Peyer's patch (tissue), 4 donors: ENCODE results near the gene MTARC2. TPM values are rescaled to one million over a fixed set of nuclear protein-coding genes. Genes with fewer than 3 reads are reported as not detected.

ENCODE experiments used
- DNase-seq, 3 donors: peaks; one replicate each; pipeline ENCODE4 v3.0.0-alpha.2; 2017 to 2019
- H3K27ac ChIP-seq, 4 donors: fragments of 200-600 bp; sonication (generic); one replicate each; pipeline ENCODE4 v1.5.1; 2016 to 2019
- H3K27me3 ChIP-seq, 2 donors: fragments of 200-600 bp; sonication (generic); one replicate each; pipeline ENCODE4 v1.5.1; 2019
- H3K36me3 ChIP-seq, 3 donors: fragments of 200-600 bp; sonication (generic); one replicate each; pipeline ENCODE4 v1.5.1; 2016 to 2019
- H3K4me1 ChIP-seq, 4 donors: fragments of 200-600 bp; sonication (generic); one replicate each; pipeline ENCODE4 v1.5.1; 2016 to 2019
- H3K4me3 ChIP-seq, 4 donors: fragments of 200-600 bp; sonication (generic); 1 replicate in 3 of 4; 2 replicates in 1 of 4; pipeline ENCODE4 v1.5.1; 2016 to 2019; ENCODE audit warnings: mild to moderate bottlenecking in 1 of 4
- H3K9me3 ChIP-seq, 4 donors: fragments of 200-600 bp; sonication (generic); one replicate each; pipeline ENCODE4 v1.5.1; 2016 to 2019; ENCODE audit warnings: mild to moderate bottlenecking in 1 of 4
- POLR2A ChIP-seq, 2 donors: fragments of 450-650 bp; IDR thresholded peaks; one replicate each; pipeline ENCODE4 v1.5.1; 2017; ENCODE audit warnings: antibody characterized with exemption in 2 of 2, mild to moderate bottlenecking in 2 of 2, moderate library complexity in 2 of 2
- total RNA-seq, 4 donors: library from RNA; depleted of rRNA; stranded (reverse); fragments of >200 nt; gene quantifications; one replicate each; pipeline ENCODE4 v1.1.0, GENCODE V29; 2016
- TF ChIP-seq, protein P1 (sequence below), 6 experiments: fragments of 450-650 bp in 4 of 6; fragments of 200-600 bp in 2 of 6; sonication (generic) in 1 of 6; IDR thresholded peaks; one replicate each; pipeline ENCODE4 v1.5.1; 2017 to 2019; ENCODE audit warnings: antibody characterized with exemption in 6 of 6, mild to moderate bottlenecking in 3 of 6, moderate library complexity in 1 of 6

MTARC2 gene
- total RNA-seq, 4 donors from 2014 or later, result 47.9 to 96.0 (median 91.1) TPM

DNA sequence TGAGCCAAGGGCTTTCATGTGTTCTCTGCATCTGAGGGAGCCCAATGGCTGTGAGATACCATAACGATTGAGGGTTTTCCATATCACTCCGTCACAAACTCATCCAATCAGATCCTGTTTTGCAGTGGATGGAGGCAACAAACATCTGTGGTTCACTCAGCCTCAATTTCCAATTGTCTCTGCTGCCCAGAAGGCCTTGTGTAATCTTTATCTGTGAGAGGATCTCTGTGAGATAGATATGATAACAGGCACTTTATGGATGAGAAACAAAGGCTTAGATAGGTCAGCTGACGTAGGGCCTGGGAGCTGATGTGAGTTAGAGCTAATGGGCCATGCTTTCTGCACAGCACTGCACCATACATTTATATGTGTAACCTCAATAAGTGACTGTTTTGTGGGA lies 35.3 kb downstream of the MTARC2 start:
- Histone ChIP-seq H3K27ac (no peak overlapping the region), H3K27me3 (no peaks in the 10 kb centered on the region), H3K4me3 (no peak overlapping the region), H3K36me3 (peaks cover 0 to 34% (median 0%) of the 10 kb centered on the region in 3 donors), H3K4me1 (peaks cover 0 to 9% (median 0%) of the 10 kb centered on the region in 4 donors), H3K9me3 (no peaks in the 10 kb centered on the region)
- TF ChIP-seq, protein P1, sequence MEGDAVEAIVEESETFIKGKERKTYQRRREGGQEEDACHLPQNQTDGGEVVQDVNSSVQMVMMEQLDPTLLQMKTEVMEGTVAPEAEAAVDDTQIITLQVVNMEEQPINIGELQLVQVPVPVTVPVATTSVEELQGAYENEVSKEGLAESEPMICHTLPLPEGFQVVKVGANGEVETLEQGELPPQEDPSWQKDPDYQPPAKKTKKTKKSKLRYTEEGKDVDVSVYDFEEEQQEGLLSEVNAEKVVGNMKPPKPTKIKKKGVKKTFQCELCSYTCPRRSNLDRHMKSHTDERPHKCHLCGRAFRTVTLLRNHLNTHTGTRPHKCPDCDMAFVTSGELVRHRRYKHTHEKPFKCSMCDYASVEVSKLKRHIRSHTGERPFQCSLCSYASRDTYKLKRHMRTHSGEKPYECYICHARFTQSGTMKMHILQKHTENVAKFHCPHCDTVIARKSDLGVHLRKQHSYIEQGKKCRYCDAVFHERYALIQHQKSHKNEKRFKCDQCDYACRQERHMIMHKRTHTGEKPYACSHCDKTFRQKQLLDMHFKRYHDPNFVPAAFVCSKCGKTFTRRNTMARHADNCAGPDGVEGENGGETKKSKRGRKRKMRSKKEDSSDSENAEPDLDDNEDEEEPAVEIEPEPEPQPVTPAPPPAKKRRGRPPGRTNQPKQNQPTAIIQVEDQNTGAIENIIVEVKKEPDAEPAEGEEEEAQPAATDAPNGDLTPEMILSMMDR (IDR thresholded peaks at IDR 0.05), result no peak
- TF ChIP-seq POLR2A (IDR thresholded peaks at IDR 0.05), result no peak
- no peak for DNase-seq

DNA sequence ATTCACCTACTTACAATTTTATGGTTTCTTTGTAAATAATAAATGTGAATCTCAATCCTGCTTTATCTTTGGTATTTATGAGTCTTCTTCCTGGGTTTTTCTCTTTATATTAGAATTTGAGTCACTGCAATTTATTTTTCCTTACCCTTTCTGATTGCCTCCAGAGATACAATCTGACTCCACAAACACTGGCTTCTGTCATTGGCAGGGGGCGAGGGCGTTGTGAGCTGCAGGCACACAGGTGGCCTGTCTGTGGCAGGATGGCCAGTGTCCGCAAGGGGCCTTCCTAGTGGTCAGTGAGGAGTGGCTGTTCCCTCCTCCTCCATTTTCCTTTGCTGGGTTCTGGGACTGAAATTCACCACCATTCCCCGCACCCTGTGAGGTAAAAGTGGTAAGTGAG lies 36.6 kb downstream of the MTARC2 start:
- no peaks in the 10 kb centered on the region for H3K27me3 ChIP-seq
- TF ChIP-seq POLR2A (IDR thresholded peaks at IDR 0.05), result no peak
- TF ChIP-seq, protein P1 (IDR thresholded peaks at IDR 0.05), result no peak
- no peaks in the 10 kb centered on the region for H3K9me3 ChIP-seq
- H3K36me3 ChIP-seq, result peaks cover 0 to 28% (median 0%) of the 10 kb centered on the region in 3 donors
- DNase-seq, result no peak
- H3K27ac ChIP-seq, result no peak overlapping the region
- peaks cover 0 to 9% (median 0%) of the 10 kb centered on the region in 4 donors for H3K4me1 ChIP-seq
- no peak overlapping the region for H3K4me3 ChIP-seq

DNA sequence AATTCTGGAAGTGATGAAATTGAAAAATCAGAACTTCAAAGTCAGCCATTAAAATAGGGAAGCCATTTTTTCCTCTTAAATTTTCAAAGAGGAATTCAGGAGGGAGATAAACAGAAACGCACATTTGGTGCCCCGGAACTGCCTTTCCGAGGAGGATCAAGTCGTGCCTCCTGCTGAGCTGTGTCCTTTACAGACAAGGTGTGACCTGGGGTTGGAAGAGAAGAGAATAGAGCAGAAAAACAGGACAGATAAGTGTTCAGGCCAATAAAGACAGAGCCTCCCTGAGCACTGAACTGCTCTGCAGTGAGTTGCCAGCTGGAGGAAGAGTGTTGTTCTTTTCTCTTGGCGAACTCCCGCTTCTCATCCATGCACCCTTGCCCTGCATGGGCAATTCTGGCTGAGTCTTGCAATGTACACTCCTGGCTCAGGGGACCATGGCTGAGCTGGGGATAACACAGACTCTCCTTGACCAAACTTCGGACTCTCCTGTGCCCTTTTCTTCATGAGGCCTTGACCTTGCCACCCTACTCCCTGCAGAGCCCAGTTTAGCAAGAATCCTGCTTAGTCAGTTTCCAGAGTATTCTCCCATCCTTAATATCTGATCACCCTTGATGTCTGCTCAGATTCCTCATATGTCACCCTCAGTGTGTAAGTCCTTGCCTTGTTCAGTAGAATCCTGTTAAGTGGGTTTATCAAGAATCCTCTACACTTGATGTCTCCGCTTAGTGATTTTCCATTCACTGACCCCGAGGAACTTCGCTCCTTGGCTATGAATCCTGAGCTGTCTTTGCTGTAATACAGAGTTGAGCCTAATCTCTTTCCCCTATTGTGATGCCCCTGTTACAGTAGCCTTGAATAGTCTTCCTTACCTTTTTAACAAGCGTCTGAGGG lies 37.3 kb downstream of the MTARC2 start:
- H3K4me3 ChIP-seq, result no peak overlapping the region
- H3K27ac ChIP-seq, result peak overlapping the region in 2 of 4 donors; percentile 57 to 75
- no peak for DNase-seq
- TF ChIP-seq POLR2A (IDR thresholded peaks at IDR 0.05), result no peak
- TF ChIP-seq, protein P1 (IDR thresholded peaks at IDR 0.05), result no peak
- H3K36me3 ChIP-seq, result peaks cover 0 to 21% (median 0%) of the 10 kb centered on the region in 3 donors
- H3K9me3 ChIP-seq, result no peaks in the 10 kb centered on the region
- H3K4me1 ChIP-seq, result peaks cover 0 to 9% (median 0%) of the 10 kb centered on the region in 4 donors
- no peaks in the 10 kb centered on the region for H3K27me3 ChIP-seq

DNA sequence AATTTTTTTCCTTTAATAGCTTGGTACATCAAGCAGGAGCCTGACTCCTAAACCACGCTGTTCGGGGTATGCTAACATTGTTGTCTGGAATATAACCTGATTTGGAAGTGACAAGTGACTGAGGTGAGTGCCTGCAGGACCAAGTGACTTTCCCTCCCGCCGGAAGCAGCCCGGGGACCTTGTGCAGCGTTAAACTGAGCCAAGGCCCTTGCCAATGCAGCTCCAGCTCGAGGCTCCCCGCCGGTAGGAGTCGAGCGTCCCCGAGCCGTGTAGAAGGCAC lies 37.9 kb downstream of the MTARC2 start:
- TF ChIP-seq, protein P1 (IDR thresholded peaks at IDR 0.05), result peak in 1 of 6 experiments; percentile 1
- no peak for TF ChIP-seq POLR2A (IDR thresholded peaks at IDR 0.05)
- H3K4me1 ChIP-seq, result peaks cover 0 to 9% (median 0%) of the 10 kb centered on the region in 4 donors
- peak overlapping the region; percentile 35 to 69 (median 55) for H3K4me3 ChIP-seq
- H3K27ac ChIP-seq, result peak overlapping the region; percentile 55 to 75 (median 66)
- H3K36me3 ChIP-seq, result peaks cover 0 to 18% (median 0%) of the 10 kb centered on the region in 3 donors
- no peaks in the 10 kb centered on the region for H3K9me3 ChIP-seq
- no peaks in the 10 kb centered on the region for H3K27me3 ChIP-seq
- peak in 1 of 3 donors; percentile 61 for DNase-seq

DNA sequence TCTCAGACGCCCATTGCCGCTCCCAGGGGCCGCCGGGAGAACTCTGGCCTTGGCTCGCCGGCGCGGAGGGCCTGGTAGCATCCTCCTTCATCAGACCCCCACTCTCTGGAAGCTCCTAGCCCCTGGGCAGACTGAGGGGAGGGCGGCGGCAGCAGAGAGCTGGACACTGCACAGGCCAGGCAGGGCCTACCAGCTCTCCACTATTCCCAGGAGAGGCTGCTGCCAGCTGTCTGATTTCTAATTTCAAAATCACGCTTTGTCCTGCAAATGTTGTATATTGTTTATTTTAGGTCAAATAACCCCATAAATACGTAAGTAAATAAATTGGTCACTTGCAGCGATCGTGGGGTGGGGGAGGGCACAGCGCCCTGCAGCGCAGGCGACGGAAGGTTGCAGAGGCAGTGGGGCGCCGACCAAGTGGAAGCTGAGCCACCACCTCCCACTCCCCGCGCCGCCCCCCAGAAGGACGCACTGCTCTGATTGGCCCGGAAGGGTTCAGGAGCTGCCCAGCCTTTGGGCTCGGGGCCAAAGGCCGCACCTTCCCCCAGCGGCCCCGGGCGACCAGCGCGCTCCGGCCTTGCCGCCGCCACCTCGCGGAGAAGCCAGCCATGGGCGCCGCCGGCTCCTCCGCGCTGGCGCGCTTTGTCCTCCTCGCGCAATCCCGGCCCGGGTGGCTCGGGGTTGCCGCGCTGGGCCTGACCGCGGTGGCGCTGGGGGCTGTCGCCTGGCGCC lies 38.4 kb downstream of the MTARC2 start, which contains the start of gene MTARC1:
TSS of gene MTARC1 (plus strand) at position 577 of the 732 bp plus-strand sequence. CDS start at position 609, 32 bp downstream.
- Histone ChIP-seq H3K9me3 (no peaks in the 10 kb centered on the region), H3K27ac (peak within 1 kb of the TSS; percentile 55 to 75 (median 66)), H3K4me1 (peaks cover 0 to 13% (median 0%) of the 10 kb centered on the region in 4 donors), H3K4me3 (peak within 1 kb of the TSS; percentile 35 to 69 (median 55)), H3K27me3 (no peaks in the 10 kb centered on the region), H3K36me3 (peaks cover 0 to 13% (median 0%) of the 10 kb centered on the region in 3 donors)
- peak; percentile 30 to 83 (median 80) for DNase-seq
- no peak for TF ChIP-seq POLR2A (IDR thresholded peaks at IDR 0.05)
- TF ChIP-seq, protein P1 (IDR thresholded peaks at IDR 0.05), result peak in 3 of 6 experiments; percentile 34 to 50 (median 48)
